Psoas muscle (tissue), 8 donors: ENCODE measurements around the gene SGMS1. TPM values are rescaled to one million over a fixed set of nuclear protein-coding genes. Genes with fewer than 3 reads are reported as not detected.
A peak's percentile ranks its signal among the peaks of the same experiment; 100 is the strongest.

Experiments
- ATAC-seq, 4 donors: fragments of 200-7000 bp; cut with Tn5 transposase; one replicate each; pipeline ENCODE4 v1.9.1; 2020; ENCODE audit warnings: moderate library complexity in 3 of 4, mild to moderate bottlenecking in 2 of 4
- DNase-seq, 2 donors: peaks; one replicate each; pipeline ENCODE4 v3.0.0-alpha.2; 2020
- H3K27ac ChIP-seq: fragments of 200-600 bp; one replicate; pipeline ENCODE4 v1.8.0; 2022
- H3K27me3 ChIP-seq, 3 donors: fragments of 200-600 bp in 1 of 3; one replicate each; pipeline versions ENCODE4 v1.6.1 to v1.8.0; 2013 to 2022; ENCODE audit warnings: low read length in 2 of 3, mild to moderate bottlenecking in 2 of 3, moderate library complexity in 1 of 3; ENCODE audit not compliant: insufficient read depth in 3 of 3
- H3K36me3 ChIP-seq, 2 donors: fragments of 200-600 bp in 1 of 2; one replicate each; pipeline versions ENCODE4 v1.6.1 to v1.8.0; 2013 to 2022; ENCODE audit warnings: low read depth in 1 of 2, mild to moderate bottlenecking in 1 of 2, moderate library complexity in 1 of 2; ENCODE audit not compliant: insufficient read depth in 1 of 2
- H3K4me1 ChIP-seq: fragments of 200-600 bp; one replicate; pipeline ENCODE4 v1.8.0; 2022
- H3K4me3 ChIP-seq: fragments of 200-600 bp; one replicate; pipeline ENCODE4 v1.8.0; 2022; ENCODE audit warnings: mild to moderate bottlenecking
- H3K9me3 ChIP-seq: fragments of 200-600 bp; one replicate; pipeline ENCODE4 v1.8.0; 2022
- WGBS, 3 donors: extraction: QIAGEN DNeasy Blood & Tissue Kit; methylation state at CpG; one replicate each; pipeline versions ENCODE4 v1.1.6 to v1.1.7; 2013; 5-methylcytosine and 5-hydroxymethylcytosine counted together
- intact Hi-C, 2 donors: fragments of 100-400 bp; cut with DNase I; formaldehyde crosslinking; loops; one replicate each; pipeline versions ENCODE4 v1.11.0 to v1.14.2; 2022
- polyA plus RNA-seq, 3 donors: library from polyadenylated mRNA; stranded (reverse); fragments of 200-250 nt; gene quantifications; one replicate each; pipeline ENCODE4 v1.2.3, GENCODE V29; 2013
- total RNA-seq, 4 donors: library from RNA; stranded (reverse); fragmentation: NEBNext Ultra II Directional in 2 of 4; extraction: Animal tissue kit (Norgen Biotek cat#: 25700) in 2 of 4; gene quantifications; one replicate each; pipeline versions ENCODE4 v1.2.1 to v1.2.4, GENCODE V29; 2021 to 2023
- TF ChIP-seq, protein P1 (sequence below): fragments of 200-600 bp; IDR thresholded peaks from one replicate; pipeline ENCODE4 v1.8.0; 2022; ENCODE audit warnings: antibody characterized with exemption
- donor health status: healthy with polysubstance abuse.
- donor health status: DM: no; HTN: no; CAD: no; lungs with moderate emphysema.
- donor health status: Bipolar disorder and iron deficiency.
- donor health status: healthy.
- donor health status: DM: yes; HTN: yes; CAD: no.
- donor health status: DM: no; HTN: no; CAD: no.
- donor health status: DM: no; HTN: no; CAD: no.
- donor health status: DM: yes; HTN: yes; CAD: no.

The SGMS1 gene
- total and polyA plus RNA-seq, 7 donors: 6.2 to 16.7 (median 11.3) TPM

DNA sequence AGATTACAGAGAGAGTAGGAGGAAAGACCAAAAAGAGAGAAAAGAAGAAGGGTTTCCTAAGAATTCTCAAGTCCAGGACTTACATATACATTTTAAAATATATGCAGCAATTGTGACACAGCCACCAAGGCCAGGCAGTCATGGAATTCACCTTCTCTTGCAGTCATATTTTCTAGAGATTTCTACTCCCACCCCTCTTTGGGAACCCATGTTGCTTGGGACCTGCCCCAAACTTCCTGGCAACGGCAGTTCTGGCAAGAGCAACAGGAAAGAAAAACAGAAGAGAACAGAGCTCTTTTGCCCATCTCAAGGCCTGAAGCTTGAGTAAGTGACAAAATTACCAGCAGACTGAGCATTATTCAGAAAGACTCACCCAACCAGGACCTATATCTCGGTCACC lies 244.1 kb downstream of the SGMS1 start:
- Histone ChIP-seq H3K27me3 (no peaks in the 10 kb centered on the region), H3K4me1 (peaks cover 42% of the 10 kb centered on the region), H3K9me3 (no peaks in the 10 kb centered on the region), H3K4me3 (no peak overlapping the region), H3K36me3 (no peaks in the 10 kb centered on the region), H3K27ac (no peak overlapping the region)
- TF ChIP-seq, protein P1, sequence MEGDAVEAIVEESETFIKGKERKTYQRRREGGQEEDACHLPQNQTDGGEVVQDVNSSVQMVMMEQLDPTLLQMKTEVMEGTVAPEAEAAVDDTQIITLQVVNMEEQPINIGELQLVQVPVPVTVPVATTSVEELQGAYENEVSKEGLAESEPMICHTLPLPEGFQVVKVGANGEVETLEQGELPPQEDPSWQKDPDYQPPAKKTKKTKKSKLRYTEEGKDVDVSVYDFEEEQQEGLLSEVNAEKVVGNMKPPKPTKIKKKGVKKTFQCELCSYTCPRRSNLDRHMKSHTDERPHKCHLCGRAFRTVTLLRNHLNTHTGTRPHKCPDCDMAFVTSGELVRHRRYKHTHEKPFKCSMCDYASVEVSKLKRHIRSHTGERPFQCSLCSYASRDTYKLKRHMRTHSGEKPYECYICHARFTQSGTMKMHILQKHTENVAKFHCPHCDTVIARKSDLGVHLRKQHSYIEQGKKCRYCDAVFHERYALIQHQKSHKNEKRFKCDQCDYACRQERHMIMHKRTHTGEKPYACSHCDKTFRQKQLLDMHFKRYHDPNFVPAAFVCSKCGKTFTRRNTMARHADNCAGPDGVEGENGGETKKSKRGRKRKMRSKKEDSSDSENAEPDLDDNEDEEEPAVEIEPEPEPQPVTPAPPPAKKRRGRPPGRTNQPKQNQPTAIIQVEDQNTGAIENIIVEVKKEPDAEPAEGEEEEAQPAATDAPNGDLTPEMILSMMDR: no peak
- intact Hi-C loops: loop anchor here in 1 of 2 donors (5.0 to 10.0 kb wide), 2 partner anchors 42 to 245 kb away; partner anchors contain the start of gene SGMS1
- ATAC-seq (no peak), DNase-seq (no peak)
- WGBS, 3 donors: 56 to 58% (median 56%) methylated on average over 2 of the region's 2 CpGs

DNA sequence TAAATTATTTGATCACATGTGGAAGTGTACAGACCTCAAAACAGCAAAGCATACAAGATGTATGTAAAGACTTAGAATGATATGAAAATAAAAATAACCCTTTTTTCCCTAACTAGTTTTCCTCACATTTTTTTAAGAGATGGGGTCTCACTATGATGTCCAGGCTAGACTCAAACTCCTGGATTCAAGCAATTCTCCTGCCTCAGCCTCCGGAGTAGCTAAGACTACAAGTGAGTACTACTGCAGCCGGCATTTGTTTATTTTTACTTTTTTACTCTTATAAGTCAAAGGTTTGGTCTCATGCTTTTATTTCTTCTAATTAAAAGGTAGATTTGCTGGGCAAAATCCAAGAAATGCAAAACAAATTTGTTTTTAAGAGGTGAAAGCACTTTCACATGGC lies 248.0 kb downstream of the SGMS1 start:
- no peak for ATAC-seq
- Histone ChIP-seq H3K36me3 (no peaks in the 10 kb centered on the region), H3K27ac (no peak overlapping the region), H3K27me3 (no peaks in the 10 kb centered on the region), H3K9me3 (no peaks in the 10 kb centered on the region), H3K4me3 (no peak overlapping the region), H3K4me1 (peaks cover 44% of the 10 kb centered on the region)
- WGBS, 3 donors: 83 to 99% (median 98%) methylated on average over 2 of the region's 2 CpGs
- TF ChIP-seq, protein P1: no peak
- intact Hi-C loops: loop anchor here in 1 of 2 donors (2.0 to 5.0 kb wide), 2 partner anchors 38 to 47 kb away; no protein-coding TSS in a partner anchor
- DNase-seq: no peak

DNA sequence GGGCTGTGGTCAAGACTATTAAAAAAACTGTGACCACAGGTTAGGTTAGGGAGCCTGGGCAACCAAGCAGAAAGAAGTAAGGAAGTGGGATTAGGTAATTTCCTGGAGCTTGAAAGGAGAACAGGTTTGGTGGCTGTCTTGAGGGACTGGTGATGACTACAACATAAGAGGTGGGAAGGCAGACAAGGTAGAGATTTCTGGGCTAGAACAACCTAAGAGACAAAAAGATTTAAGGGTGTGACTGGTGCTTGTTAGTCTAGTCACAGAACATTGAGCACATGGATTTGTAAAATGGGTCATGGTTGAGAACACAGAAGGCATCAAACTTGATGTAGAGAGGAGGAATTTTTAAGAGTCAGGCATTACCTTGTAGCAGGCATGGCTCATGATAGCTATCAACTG lies 248.7 kb downstream of the SGMS1 start:
- Histone ChIP-seq H3K27me3 (no peaks in the 10 kb centered on the region), H3K9me3 (no peaks in the 10 kb centered on the region), H3K4me3 (no peak overlapping the region), H3K27ac (peak overlapping the region; percentile 75), H3K36me3 (no peaks in the 10 kb centered on the region), H3K4me1 (peaks cover 39% of the 10 kb centered on the region)
- TF ChIP-seq, protein P1: no peak
- no peak for DNase-seq
- no peak for ATAC-seq
- intact Hi-C loops: loop anchor here in 1 of 2 donors (5.0 kb wide), 1 partner anchor 38 kb away; no protein-coding TSS in a partner anchor

DNA sequence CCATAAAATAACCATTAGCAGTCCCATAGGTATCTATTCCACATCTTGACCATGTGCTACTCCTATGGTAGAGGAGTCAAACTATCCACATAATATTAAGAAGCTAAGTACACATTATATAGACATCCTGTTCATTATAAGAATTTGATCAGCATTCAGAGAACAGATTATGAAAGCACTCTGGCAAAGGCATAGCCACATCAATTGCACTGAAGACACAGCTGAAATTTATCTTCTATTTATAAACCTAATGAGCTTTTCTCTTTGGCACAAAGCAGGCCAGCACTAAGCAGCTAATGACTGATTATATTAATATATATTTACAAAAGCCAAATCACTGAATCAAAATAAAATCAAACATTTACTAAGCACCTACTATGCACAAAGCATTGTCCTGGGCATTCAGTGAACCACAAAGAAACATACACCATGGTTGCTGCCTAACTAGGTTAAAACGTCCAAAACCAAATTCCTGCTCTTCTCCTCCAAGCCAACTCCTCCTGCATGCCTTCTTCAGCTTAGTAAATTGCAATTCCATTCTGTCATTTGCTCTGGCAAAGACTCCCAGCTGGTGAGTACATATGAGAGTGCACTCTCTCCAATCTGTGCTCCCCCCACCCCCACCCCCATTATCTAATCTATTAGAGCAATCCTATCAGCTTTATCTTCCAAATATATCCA lies 249.8 kb downstream of the SGMS1 start:
- WGBS, 3 donors: 11 to 21% (median 15%) methylated on average over 1 of the region's 1 CpG
- DNase-seq (no peak), ATAC-seq (peak; percentile 48 to 80 (median 69))
- H3K27ac ChIP-seq: peak overlapping the region; percentile 75
- no peaks in the 10 kb centered on the region for H3K27me3 ChIP-seq
- H3K36me3 ChIP-seq: no peaks in the 10 kb centered on the region
- H3K4me1 ChIP-seq: peaks cover 31% of the 10 kb centered on the region
- intact Hi-C loops: no loop called here
- TF ChIP-seq, protein P1: no peak
- no peaks in the 10 kb centered on the region for H3K9me3 ChIP-seq
- peak overlapping the region; percentile 35 for H3K4me3 ChIP-seq

DNA sequence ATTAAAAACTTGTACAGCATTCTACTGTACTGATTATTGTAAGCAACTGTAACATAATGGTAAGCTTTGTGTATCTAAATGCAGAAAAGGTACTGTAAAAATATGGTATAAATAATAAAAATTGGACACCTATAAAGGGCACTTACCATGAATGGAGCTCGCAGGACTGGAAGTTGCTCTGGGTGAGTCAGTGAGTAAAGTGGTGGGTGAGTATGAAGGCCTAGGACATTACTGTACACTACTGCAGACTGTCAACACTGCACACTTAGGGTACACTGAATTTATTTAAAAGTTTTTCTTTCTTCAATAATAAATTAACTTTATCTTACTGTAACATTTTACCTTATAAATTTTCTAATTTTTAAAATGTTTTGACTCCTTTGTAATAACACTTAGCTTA lies 253.8 kb downstream of the SGMS1 start:
- Histone ChIP-seq H3K4me3 (no peak overlapping the region), H3K27ac (no peak overlapping the region), H3K9me3 (peaks cover 3% of the 10 kb centered on the region), H3K27me3 (no peaks in the 10 kb centered on the region), H3K36me3 (no peaks in the 10 kb centered on the region), H3K4me1 (peaks cover 37% of the 10 kb centered on the region)
- intact Hi-C loops: loop anchor here in 1 of 2 donors (5.0 kb wide), 1 partner anchor 38 kb away; no protein-coding TSS in a partner anchor
- DNase-seq (no peak), ATAC-seq (no peak)
- TF ChIP-seq, protein P1: no peak
- WGBS, 3 donors: 94 to 96% (median 96%) methylated on average over 1 of the region's 1 CpG
